Measurements from ENCODE around the gene SLC6A18. TPM values are rescaled to one million over a fixed set of nuclear protein-coding genes. Genes with fewer than 3 reads are reported as not detected.
"Not testable (repeated sequence)": the region's sequence is repeated elsewhere in the genome, so short reads cannot be mapped to it uniquely, and the experiment has no call there.

Gene SLC6A18
- total and polyA plus RNA-seq, 2 of the 13 experiments (the other 11 are each of a cell fraction or from before 2014, with no cell fraction given) = not detected

DNA sequence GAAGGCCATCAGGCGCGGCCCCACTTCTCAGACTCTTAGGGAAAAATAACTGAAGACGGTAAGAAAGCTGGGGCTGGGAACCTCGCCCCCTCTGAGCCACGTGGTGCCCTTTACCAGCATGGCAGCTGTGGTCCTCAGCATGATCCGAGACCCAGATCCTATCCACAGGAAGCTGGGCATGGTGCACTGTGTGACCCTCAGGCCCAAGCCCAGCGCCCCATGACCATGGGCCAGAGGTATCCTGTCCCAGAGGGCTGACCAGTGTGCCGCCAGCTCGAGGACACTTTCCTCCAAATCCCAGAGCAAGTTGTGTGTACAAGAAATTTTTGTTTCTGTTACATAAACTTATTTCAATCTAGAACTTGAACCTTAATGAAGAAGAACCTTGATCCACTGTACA lies 41.6 kb downstream of the SLC6A18 start (continued):
- TF ChIP-seq, protein P1, sequence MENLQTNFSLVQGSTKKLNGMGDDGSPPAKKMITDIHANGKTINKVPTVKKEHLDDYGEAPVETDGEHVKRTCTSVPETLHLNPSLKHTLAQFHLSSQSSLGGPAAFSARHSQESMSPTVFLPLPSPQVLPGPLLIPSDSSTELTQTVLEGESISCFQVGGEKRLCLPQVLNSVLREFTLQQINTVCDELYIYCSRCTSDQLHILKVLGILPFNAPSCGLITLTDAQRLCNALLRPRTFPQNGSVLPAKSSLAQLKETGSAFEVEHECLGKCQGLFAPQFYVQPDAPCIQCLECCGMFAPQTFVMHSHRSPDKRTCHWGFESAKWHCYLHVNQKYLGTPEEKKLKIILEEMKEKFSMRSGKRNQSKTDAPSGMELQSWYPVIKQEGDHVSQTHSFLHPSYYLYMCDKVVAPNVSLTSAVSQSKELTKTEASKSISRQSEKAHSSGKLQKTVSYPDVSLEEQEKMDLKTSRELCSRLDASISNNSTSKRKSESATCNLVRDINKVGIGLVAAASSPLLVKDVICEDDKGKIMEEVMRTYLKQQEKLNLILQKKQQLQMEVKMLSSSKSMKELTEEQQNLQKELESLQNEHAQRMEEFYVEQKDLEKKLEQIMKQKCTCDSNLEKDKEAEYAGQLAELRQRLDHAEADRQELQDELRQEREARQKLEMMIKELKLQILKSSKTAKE (CRISPR knock-in tag; IDR thresholded peaks at IDR 0.05; ENCODE audit: borderline replicate concordance) = no peak
- TF ChIP-seq JARID2 (CRISPR knock-in tag; IDR thresholded peaks at IDR 0.05; ENCODE audit: insufficient replicate concordance) (no peak), ATAD3A (CRISPR knock-in tag; IDR thresholded peaks at IDR 0.05) (no peak), NFIB (CRISPR knock-in tag; IDR thresholded peaks at IDR 0.05; ENCODE audit: borderline replicate concordance) (no peak)

DNA sequence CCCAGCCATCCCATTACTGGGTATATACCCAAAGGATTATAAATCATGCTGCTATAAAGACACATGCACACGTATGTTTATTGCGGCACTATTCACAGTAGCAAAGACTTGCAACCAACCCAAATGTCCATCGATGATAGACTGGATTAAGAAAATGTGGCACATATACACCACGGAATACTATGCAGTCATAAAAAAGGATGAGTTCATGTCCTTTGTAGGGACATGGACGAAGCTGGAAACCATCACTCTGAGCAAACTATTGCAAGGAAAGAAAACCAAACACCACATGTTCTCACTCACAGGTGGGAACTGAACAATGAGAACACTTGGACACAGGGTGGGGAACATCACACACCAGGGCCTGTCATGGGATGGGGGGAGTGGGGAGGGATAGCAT lies 42.3 kb downstream of the SLC6A18 start:
- H3K9ac ChIP-seq (ENCODE audit: insufficient read depth, low read depth, low read length); POLR2A ChIA-PET; DNase-seq (ENCODE audit: low spot score); ATAC-seq; in situ Hi-C loops (cut with HindIII; ENCODE audit: extremely low pct_ligation_motif_present, low pct_unique_long_range_greater_than_20kb); H2AFZ ChIP-seq (ENCODE audit: low read length); H3K4me3 ChIP-seq (replicated peaks in 1 of 3; ENCODE audit: insufficient read depth in 1 of 3, low read depth in 2 of 3, low read length in 3 of 3); H3K79me2 ChIP-seq (ENCODE audit: insufficient read depth, low read length); H3K4me1 ChIP-seq (ENCODE audit: insufficient read depth, low read length); H3K4me2 ChIP-seq (ENCODE audit: low read depth, low read length); BruUV-seq (replicated peaks); H3K27ac ChIP-seq (ENCODE audit: extremely low read length, insufficient read depth, low read length); H3K36me3 ChIP-seq (replicated peaks in 1 of 2; ENCODE audit: control insufficient read depth in 1 of 2, insufficient read depth in 2 of 2, low read length in 2 of 2); FAIRE-seq; intact Hi-C loops (cut with micrococcal nuclease; ENCODE audit: unreplicated experiment); H3K9me3 ChIP-seq (ENCODE audit: low read length); H4K20me1 ChIP-seq (ENCODE audit: insufficient read depth, low read length); CTCF ChIA-PET (ENCODE audit: low intra/inter-chr PET ratio, low total read pairs): not testable (repeated sequence)
- H3K27me3 ChIP-seq (ENCODE audit: control insufficient read depth in 1 of 2, insufficient read depth in 2 of 2, low read length in 2 of 2) = peaks cover 0 to 11% of the 10 kb centered on the region in 2 experiments; a peak in 1 of 5 replicates
- WGBS (ENCODE audit: low lambda C conversion rate) = 38% methylated on average over 5 of the region's 5 CpGs

DNA sequence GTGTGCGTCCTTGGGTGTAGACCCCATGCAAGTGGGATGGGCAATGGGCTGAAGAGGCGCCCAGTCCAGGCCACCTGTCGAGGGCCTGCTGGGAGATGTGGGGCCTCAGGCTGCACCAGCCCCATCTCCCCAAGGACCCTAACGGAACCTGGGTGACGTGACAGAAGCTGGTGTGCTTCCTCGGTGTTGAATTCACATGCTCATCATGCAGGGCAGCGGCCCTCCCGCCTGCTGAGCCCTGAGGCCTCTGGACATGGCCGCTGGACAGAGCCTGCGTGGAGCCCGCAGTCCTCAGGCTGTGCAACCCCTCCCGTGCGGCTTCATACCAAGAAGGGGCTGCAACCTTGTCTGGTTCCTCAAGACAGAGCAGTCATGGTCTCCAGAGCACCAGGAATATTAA lies 42.9 kb downstream of the SLC6A18 start:
- 59% methylated on average over 6 of the region's 13 CpGs for WGBS (ENCODE audit: low lambda C conversion rate)
- no TSS peak for BruUV-seq (replicated peaks)
- in situ Hi-C loops (cut with HindIII; ENCODE audit: extremely low pct_ligation_motif_present, low pct_unique_long_range_greater_than_20kb) (no loop called here), intact Hi-C loops (cut with micrococcal nuclease; ENCODE audit: unreplicated experiment) (no loop called here)
- Histone ChIP-seq H3K4me2 (ENCODE audit: low read depth, low read length) (no peak overlapping the region), H3K79me2 (ENCODE audit: insufficient read depth, low read length) (no peaks in the 10 kb centered on the region), H3K27ac (ENCODE audit: extremely low read length, insufficient read depth, low read length) (no peak overlapping the region), H3K27me3 (ENCODE audit: control insufficient read depth in 1 of 2, insufficient read depth in 2 of 2, low read length in 2 of 2) (peaks cover 0 to 11% of the 10 kb centered on the region in 2 experiments; a peak in 1 of 5 replicates), H3K36me3 (replicated peaks in 1 of 2; ENCODE audit: control insufficient read depth in 1 of 2, insufficient read depth in 2 of 2, low read length in 2 of 2) (peaks cover 0 to 2% of the 10 kb centered on the region in 2 experiments; a peak in 1 of 5 replicates), H3K9ac (ENCODE audit: insufficient read depth, low read depth, low read length) (no peak overlapping the region), H3K9me3 (ENCODE audit: low read length) (no peaks in the 10 kb centered on the region), H4K20me1 (ENCODE audit: insufficient read depth, low read length) (no peaks in the 10 kb centered on the region), H2AFZ (ENCODE audit: low read length) (no peak overlapping the region), H3K4me1 (ENCODE audit: insufficient read depth, low read length) (no peaks in the 10 kb centered on the region), H3K4me3 (replicated peaks in 1 of 3; ENCODE audit: insufficient read depth in 1 of 3, low read depth in 2 of 3, low read length in 3 of 3) (no peak overlapping the region)
- DNase-seq (ENCODE audit: low spot score) (no peak), FAIRE-seq (no peak), ATAC-seq (no peak)
- POLR2A ChIA-PET = no interaction called here
- CTCF ChIA-PET (ENCODE audit: low intra/inter-chr PET ratio, low total read pairs) = no interaction called here
- TF ChIP-seq MTA1 (CRISPR knock-in tag; IDR thresholded peaks at IDR 0.05; ENCODE audit: borderline replicate concordance) (no peak), ZNF329 (CRISPR knock-in tag; IDR thresholded peaks at IDR 0.05; ENCODE audit: low read depth) (no peak)
- TF ChIP-seq, protein P2, sequence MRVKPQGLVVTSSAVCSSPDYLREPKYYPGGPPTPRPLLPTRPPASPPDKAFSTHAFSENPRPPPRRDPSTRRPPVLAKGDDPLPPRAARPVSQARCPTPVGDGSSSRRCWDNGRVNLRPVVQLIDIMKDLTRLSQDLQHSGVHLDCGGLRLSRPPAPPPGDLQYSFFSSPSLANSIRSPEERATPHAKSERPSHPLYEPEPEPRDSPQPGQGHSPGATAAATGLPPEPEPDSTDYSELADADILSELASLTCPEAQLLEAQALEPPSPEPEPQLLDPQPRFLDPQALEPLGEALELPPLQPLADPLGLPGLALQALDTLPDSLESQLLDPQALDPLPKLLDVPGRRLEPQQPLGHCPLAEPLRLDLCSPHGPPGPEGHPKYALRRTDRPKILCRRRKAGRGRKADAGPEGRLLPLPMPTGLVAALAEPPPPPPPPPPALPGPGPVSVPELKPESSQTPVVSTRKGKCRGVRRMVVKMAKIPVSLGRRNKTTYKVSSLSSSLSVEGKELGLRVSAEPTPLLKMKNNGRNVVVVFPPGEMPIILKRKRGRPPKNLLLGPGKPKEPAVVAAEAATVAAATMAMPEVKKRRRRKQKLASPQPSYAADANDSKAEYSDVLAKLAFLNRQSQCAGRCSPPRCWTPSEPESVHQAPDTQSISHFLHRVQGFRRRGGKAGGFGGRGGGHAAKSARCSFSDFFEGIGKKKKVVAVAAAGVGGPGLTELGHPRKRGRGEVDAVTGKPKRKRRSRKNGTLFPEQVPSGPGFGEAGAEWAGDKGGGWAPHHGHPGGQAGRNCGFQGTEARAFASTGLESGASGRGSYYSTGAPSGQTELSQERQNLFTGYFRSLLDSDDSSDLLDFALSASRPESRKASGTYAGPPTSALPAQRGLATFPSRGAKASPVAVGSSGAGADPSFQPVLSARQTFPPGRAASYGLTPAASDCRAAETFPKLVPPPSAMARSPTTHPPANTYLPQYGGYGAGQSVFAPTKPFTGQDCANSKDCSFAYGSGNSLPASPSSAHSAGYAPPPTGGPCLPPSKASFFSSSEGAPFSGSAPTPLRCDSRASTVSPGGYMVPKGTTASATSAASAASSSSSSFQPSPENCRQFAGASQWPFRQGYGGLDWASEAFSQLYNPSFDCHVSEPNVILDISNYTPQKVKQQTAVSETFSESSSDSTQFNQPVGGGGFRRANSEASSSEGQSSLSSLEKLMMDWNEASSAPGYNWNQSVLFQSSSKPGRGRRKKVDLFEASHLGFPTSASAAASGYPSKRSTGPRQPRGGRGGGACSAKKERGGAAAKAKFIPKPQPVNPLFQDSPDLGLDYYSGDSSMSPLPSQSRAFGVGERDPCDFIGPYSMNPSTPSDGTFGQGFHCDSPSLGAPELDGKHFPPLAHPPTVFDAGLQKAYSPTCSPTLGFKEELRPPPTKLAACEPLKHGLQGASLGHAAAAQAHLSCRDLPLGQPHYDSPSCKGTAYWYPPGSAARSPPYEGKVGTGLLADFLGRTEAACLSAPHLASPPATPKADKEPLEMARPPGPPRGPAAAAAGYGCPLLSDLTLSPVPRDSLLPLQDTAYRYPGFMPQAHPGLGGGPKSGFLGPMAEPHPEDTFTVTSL (CRISPR knock-in tag; IDR thresholded peaks at IDR 0.05; ENCODE audit: borderline replicate concordance) = no peak

Measured in HepG2 (cell line).